GM18526 (cell line): ENCODE measurements around the gene HIP1R.

Source experiments
- POLR2A ChIP-seq: IDR thresholded peaks from 3 replicates; pipeline ENCODE4 v1.6.1; 2011; ENCODE audit not compliant: insufficient read length; ENCODE audit errors: extremely low read depth

HIP1R gene

GRCh38 chr12:122825773-122826724 is 9.2 kb upstream of the HIP1R start:
- TF ChIP-seq POLR2A, result no peak

DNA sequence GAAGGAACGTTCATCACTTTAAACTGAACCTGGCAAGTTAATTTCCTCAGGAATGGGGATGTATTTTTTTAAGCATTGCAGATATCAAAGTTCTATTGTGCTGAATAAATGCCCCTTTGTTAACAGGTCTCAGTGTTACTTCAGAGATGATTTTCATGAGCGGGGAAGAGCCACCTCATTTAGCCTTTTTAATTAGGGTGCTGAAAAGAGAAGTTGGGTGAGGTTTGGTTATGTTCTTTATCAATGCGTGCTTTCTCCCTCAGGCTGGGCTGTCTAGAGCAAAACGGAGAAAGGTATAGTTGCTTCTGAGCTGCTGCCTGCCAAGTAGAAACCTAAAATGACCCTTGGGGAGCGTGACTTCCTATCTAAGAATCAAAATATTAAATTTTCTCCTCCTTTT is 8.0 kb upstream of the HIP1R start:
- no peak for TF ChIP-seq POLR2A

DNA sequence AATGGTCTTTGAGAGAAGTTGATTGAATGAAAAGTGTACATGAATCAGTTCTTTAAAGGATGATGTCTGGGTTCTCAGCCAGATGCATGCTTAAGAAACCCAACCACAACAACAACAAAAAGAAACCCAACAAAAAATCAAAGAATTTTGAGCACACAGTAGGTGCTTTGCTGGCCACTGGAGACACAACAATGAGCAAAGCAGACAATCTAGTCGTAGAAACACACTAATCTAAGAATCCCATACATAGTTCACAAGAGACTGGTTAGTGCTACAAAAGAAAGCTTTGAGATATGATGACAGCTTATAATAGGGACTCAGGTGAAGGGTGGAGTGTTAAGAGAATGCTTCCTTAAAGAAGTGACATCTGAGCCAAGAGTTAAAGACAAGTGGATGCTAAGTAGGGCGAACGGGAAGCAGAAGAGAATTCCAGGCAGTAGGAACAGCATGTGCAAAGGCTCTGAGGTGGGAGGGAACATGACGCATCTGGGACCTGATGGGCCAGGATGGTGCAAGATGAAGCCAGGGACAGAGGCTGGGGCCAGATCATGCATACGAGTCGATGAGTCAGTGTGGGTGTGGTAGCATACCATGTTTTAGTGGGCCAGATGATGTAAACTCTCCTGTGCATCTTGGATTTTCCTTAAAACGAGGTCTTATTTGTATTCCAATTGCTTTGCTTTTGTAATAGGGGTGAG is 4.6 kb upstream of the HIP1R start:
- TF ChIP-seq POLR2A, result no peak

- no peak for TF ChIP-seq POLR2A
These were observed 945 bp upstream of the HIP1R start for GRCh38 chr12:122834104-122834920.

DNA sequence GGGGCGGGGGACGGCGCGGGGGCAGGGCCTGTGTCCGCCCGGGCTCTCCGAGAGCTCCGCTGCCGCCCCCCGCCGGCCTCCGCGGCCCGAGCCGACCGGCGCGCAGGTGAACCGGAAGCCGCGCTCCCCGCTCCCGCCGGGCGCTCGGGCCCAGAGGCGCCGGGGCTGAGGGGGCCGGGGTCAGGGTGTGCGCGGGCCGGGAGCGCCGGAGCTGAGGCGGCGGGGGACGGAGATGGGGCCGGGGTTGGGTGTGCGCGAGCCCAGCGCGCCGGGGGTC is 431 bp downstream of the HIP1R start:
- TF ChIP-seq POLR2A, result no peak

- TF ChIP-seq POLR2A, result no peak
These were observed 1.0 kb downstream of the HIP1R start for GRCh38 chr12:122836027-122836921.

DNA sequence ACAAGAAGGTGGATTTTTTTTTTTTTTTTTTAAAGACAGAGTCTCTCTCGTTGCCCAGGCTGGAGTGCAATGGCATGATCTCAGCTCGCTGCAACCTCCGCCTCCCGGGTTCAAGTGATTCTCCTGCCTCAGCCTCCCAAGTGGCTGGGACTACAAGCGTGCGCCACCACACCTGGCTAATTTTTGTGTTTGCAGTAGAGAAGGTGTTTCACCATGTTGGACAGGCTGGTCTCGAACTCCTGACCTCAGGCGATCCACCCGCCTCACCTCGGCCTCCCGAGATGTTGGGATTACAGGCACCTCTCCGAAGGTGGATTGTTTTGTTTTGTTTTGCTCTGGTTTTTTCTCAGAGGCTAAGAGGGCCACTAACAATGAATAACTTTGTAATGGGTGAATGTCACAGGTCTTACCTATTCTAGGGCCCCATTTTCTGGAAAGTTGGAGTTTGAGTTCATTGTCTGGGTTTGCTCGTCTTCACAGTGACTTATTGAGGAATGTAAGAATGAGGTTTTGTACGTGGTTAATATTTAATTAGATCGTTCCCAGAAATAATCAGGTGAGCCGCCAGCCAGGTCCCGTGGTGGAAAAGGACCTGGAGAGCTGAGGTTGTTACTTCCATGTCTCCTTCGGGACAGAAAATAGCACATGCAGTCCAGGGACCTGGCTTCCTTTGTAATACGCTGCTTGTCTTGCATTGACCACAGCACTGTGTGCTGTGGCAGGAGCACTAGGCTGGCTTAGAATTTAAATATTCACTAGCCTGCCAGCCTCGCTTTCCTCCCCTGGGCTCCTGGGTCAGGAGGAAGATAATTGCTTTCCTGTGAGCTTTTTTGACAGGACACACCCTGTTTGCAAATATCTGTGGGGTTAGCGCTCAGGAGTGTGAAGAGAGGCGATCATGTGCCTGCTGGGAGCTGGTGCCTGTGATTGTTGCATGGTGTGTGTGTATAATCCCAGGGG is 2.3 kb downstream of the HIP1R start:
- TF ChIP-seq POLR2A, result no peak

DNA sequence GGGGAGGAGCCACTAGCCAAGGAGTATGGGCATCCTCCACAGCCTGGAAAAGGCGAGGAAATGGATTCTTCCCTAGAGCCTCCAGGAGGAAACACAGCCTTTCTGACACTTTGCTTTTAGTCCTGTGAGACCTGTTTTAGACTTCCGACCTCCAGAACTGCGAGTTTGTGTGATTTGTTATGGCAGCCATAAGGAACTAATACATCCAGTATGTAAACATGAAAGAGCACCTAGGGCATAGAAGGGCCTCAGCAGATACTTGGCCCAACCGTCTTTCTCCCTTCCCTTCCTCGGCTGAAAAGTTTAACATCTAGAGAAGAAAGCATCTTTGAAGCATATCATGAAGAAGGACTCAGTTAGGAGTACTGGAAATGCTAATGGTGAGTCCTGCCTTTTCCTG is 3.6 kb downstream of the HIP1R start:
- no peak for TF ChIP-seq POLR2A

DNA sequence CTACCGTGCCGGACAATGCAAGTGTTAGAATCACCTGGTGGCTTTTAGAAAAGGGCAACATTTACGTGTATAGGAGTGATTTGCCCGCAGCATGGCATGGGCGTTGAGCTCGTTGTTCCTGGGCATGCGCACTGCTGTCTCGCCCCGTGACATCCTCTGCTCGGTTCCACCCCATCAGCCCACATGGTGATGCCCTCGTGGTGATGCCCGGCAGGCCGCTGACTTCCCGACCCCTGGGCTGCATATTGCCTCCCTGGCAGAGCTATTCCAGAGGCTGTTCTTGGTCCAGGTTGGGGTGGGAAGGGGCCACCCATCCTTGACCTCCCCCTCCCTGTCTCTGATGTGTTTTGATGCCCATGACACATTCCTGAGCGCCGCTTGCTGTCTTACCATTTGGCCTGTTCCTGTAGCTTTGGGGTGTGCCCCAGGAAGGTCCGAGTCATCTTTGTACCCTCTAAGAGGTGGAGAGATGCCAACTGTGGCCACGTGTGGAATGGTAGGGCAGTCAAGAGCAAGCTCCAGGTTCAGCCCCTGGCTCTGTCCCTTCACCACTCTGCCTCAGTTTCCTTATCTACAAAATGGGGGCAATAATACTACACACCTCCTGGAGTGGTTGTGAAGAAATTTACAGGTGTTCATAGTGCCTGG is 4.8 kb downstream of the HIP1R start:
- no peak for TF ChIP-seq POLR2A

DNA sequence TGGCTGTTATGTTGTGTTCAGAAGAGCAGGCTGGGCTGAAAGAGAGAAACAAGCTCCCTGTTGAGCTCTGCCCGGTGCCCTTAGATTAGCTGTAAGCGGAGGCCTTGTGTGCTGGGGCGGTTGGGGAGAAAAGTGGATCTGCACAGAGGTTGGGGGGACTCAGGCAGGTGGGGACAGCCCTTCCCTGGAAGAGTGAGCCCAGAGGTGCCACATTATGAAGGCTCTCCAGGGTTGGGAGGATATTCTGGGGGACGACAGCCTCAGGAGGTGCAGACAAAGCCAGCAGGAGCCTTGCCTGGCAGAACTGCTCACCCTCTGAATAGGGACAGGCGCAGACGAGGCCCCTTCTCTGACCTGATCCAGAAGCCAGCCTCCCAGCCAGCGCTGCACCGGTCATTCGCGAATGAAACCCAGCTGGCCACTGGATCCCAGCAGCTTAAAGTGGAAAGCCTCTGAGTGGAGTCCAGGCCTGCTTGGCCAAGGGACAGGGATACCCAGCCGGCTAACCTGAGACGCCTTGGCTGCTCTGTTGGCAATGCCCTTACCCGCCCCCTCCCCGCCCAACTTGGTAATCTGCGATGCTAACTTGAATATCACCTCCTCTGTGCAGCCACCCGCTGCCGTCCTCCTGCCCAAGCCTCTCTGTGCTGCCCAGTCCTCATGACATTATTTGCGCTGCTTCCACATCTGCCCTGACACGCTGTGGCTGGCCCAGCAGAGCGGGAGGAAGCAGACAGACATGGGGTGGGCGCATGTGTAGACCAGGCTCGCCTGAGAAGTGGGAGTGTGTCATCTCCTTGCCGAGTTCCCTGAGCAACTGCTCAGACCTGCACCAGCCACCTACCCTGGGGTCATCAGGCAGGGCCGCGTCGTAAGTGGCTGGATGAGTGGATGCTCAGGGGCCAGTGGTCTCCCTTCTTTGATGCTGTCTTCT is 5.6 kb downstream of the HIP1R start:
- no peak for TF ChIP-seq POLR2A

DNA sequence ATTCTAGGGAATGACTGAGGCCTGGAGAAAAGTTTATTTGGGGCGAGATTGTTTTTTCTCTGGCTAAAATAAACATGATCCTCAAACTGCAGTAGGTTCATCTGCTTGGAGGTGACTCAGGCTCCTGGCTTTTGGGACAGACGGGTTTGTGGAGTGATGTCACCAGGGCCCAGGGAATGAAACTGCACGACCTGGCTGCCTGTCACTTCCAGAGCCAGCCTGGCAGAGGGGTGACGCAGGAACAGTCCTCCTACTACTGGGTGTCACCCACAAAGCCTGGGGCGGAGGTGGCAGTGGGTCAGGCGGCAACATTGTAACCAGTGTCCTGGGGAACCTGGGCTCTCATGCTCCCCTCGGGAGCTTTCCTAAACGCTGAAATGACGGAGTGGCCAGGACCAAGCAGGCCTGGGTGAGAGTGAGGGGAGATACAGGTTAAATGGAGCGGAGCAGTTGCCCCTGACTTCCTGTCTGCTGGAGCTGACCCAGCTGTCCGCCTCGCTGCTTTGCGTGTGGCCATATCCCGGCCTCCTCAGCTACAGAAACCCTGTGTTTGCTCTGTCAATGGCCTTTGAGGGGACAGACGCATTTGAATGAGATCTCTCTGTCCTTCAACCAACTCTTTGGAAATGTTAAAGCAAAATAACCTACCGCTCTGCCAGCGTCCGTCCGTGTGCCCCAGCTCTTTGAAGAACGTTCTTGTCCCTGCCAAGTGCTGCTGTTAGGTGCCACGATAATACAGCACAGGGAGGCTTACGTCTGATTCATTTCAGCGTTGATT is 6.5 kb downstream of the HIP1R start:
- no peak for TF ChIP-seq POLR2A
